ENCODE data around the gene NOP58.
"Not testable (repeated sequence)": the region's sequence is repeated elsewhere in the genome, so short reads cannot be mapped to it uniquely, and the experiment has no call there.

NOP58 gene

GRCh38 chr2:202265467-202266277 is at the start of gene NOP58:
Gene NOP58 (plus strand): TSS chr2:202265763. CDS start chr2:202265942, 179 bp downstream.
- DNase-seq (ENCODE audit: low read depth), result peak; percentile 58

- DNase-seq (ENCODE audit: low read depth), result no peak
Measured at GRCh38 chr2:202221873-202222272, 43.7 kb upstream of the NOP58 start.

- no peak for DNase-seq (ENCODE audit: low read depth)
Measured at GRCh38 chr2:202237787-202238233, 27.8 kb upstream of the NOP58 start.

GRCh38 chr2:202238234-202239197 is 27.0 kb upstream of the NOP58 start, which contains the start of gene SUMO1:
Gene SUMO1 (minus strand): TSS chr2:202238597. CDS start chr2:202238451, 146 bp downstream.
- peak; percentile 49 for DNase-seq (ENCODE audit: low read depth)

GRCh38 chr2:202247710-202248109 is 17.9 kb upstream of the NOP58 start:
- DNase-seq (ENCODE audit: low read depth), result not testable (repeated sequence)

GRCh38 chr2:202249521-202250253 is 15.9 kb upstream of the NOP58 start:
- no peak for DNase-seq (ENCODE audit: low read depth)

- no peak for DNase-seq (ENCODE audit: low read depth)
Measured at GRCh38 chr2:202251494-202251893, 14.1 kb upstream of the NOP58 start.

- DNase-seq (ENCODE audit: low read depth), result no peak
Measured at GRCh38 chr2:202261531-202261930, 4.0 kb upstream of the NOP58 start.

- no peak for DNase-seq (ENCODE audit: low read depth)
Measured at GRCh38 chr2:202267495-202267894, 1.9 kb downstream of the NOP58 start.

- no peak for DNase-seq (ENCODE audit: low read depth)
Measured at GRCh38 chr2:202269585-202269984, 4.0 kb downstream of the NOP58 start.

- DNase-seq (ENCODE audit: low read depth), result no peak
Measured at GRCh38 chr2:202270487-202270886, 4.9 kb downstream of the NOP58 start.

- DNase-seq (ENCODE audit: low read depth), result not testable (repeated sequence)
Measured at GRCh38 chr2:202276078-202276720, 10.6 kb downstream of the NOP58 start.

GRCh38 chr2:202278036-202278760 is 12.6 kb downstream of the NOP58 start:
- no peak for DNase-seq (ENCODE audit: low read depth)

- no peak for DNase-seq (ENCODE audit: low read depth)
Measured at GRCh38 chr2:202278944-202279343, 13.4 kb downstream of the NOP58 start.

- no peak for DNase-seq (ENCODE audit: low read depth)
Measured at GRCh38 chr2:202286595-202286994, 21.0 kb downstream of the NOP58 start.

GRCh38 chr2:202289394-202290204 is 24.0 kb downstream of the NOP58 start:
- no peak for DNase-seq (ENCODE audit: low read depth)

- DNase-seq (ENCODE audit: low read depth), result no peak
Measured at GRCh38 chr2:202290316-202290715, 24.8 kb downstream of the NOP58 start.

GRCh38 chr2:202290970-202291369 is 25.4 kb downstream of the NOP58 start:
- DNase-seq (ENCODE audit: low read depth), result no peak

GRCh38 chr2:202299712-202300111 is 34.1 kb downstream of the NOP58 start:
- DNase-seq (ENCODE audit: low read depth), result no peak

GRCh38 chr2:202306034-202306433 is 40.5 kb downstream of the NOP58 start:
- DNase-seq (ENCODE audit: low read depth), result no peak

Data from HS-27A (cell line).